ENCODE measurements around the gene HSPH1.

Gene HSPH1

GRCh38 chr13:31161557-31162150 lies at the start of gene HSPH1:
Gene HSPH1 (minus strand): TSS chr13:31161904. CDS start chr13:31161582, 322 bp downstream.
- DNase-seq (peak; percentile 99), ATAC-seq (peak; percentile 81)

- DNase-seq (no peak), ATAC-seq (no peak)
Measured at GRCh38 chr13:31209841-31210210, 48.1 kb upstream of the HSPH1 start.

GRCh38 chr13:31209172-31209840 lies 47.6 kb upstream of the HSPH1 start:
- ATAC-seq: no peak
- no peak for DNase-seq

GRCh38 chr13:31208559-31209122 lies 46.9 kb upstream of the HSPH1 start:
- DNase-seq: no peak
- no peak for ATAC-seq

GRCh38 chr13:31207661-31208552 lies 46.2 kb upstream of the HSPH1 start:
- DNase-seq: no peak
- no peak for ATAC-seq

- ATAC-seq (peak; percentile 41), DNase-seq (no peak)
Measured at GRCh38 chr13:31204592-31204991, 42.9 kb upstream of the HSPH1 start.

- no peak for DNase-seq
- no peak for ATAC-seq
Measured at GRCh38 chr13:31201341-31202031, 39.8 kb upstream of the HSPH1 start.

- DNase-seq (peak; percentile 56), ATAC-seq (peak; percentile 9)
Measured at GRCh38 chr13:31200637-31200971, 38.9 kb upstream of the HSPH1 start.

- ATAC-seq: peak; percentile 86
- DNase-seq: peak; percentile 86
Measured at GRCh38 chr13:31199849-31200636, 38.3 kb upstream of the HSPH1 start, which contains the start of gene B3GLCT. Gene B3GLCT (plus strand): TSS chr13:31199975. CDS start chr13:31200085, 110 bp downstream.

GRCh38 chr13:31199527-31199848 lies 37.8 kb upstream of the HSPH1 start:
- no peak for DNase-seq
- ATAC-seq: peak; percentile 24

GRCh38 chr13:31198519-31198918 lies 36.8 kb upstream of the HSPH1 start:
- DNase-seq (no peak), ATAC-seq (no peak)

- no peak for DNase-seq
- no peak for ATAC-seq
Measured at GRCh38 chr13:31196992-31197391, 35.3 kb upstream of the HSPH1 start.

GRCh38 chr13:31195616-31196015 lies 33.9 kb upstream of the HSPH1 start:
- ATAC-seq (no peak), DNase-seq (no peak)

- no peak for DNase-seq
- no peak for ATAC-seq
Measured at GRCh38 chr13:31192306-31192705, 30.6 kb upstream of the HSPH1 start.

GRCh38 chr13:31191748-31192147 lies 30.0 kb upstream of the HSPH1 start:
- DNase-seq (no peak), ATAC-seq (no peak)

GRCh38 chr13:31184981-31185645 lies 23.4 kb upstream of the HSPH1 start:
- no peak for DNase-seq
- no peak for ATAC-seq

GRCh38 chr13:31184451-31184850 lies 22.7 kb upstream of the HSPH1 start:
- DNase-seq (no peak), ATAC-seq (no peak)

- DNase-seq (no peak), ATAC-seq (no peak)
Measured at GRCh38 chr13:31182987-31183386, 21.3 kb upstream of the HSPH1 start.

GRCh38 chr13:31179754-31180153 lies 18.1 kb upstream of the HSPH1 start:
- ATAC-seq: no peak
- DNase-seq: no peak

- ATAC-seq (no peak), DNase-seq (no peak)
Measured at GRCh38 chr13:31179241-31179640, 17.5 kb upstream of the HSPH1 start.
